HG03064 (cell line): ENCODE measurements around the gene TCF20.

Experiments used
- ATAC-seq: cut with Tn5 transposase; IDR thresholded peaks from one replicate; pipeline ENCODE4 v1.9.1; 2021; ENCODE audit warnings: low read depth; ENCODE audit not compliant: unreplicated experiment

TCF20 gene

DNA sequence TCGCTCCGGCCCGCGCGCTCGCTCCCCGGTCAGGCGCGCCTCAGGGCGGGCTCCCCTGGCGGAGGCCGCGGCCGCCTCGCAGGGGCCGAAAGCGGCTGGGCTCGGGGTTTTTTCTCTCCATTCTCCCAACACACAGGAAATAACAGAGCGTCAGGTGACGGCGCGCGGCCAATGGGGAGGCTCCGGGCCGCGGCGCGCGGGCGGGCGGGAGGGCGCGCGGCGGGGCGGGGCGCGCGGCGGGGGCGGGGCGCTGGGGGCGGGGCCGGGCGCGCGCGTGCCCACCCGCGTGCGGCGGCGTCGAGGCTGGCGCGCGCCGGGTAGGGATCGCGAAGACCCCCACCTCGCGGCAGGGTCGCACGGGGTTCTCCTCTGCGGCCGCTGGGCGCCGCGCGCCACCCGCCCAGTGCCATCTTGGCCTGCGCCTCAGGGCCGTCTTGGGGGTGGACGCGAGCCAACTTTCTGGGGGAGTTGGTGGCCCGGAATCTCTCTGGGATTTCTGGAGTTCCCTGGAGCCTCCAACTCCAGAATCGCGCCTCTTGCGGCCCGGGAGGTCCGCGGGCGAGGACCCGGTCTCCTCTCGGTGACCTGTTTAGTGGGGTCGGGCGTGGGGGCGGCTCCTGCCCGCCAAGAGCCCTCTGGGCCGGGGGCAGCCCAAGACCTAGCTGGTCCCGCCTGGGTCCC lies at the start of gene TCF20:
Gene TCF20 (minus strand): TSS at position 144 of the 681 bp plus-strand sequence. CDS start 55,348 bp downstream, outside the sequence.
- peak; percentile 51 for ATAC-seq

DNA sequence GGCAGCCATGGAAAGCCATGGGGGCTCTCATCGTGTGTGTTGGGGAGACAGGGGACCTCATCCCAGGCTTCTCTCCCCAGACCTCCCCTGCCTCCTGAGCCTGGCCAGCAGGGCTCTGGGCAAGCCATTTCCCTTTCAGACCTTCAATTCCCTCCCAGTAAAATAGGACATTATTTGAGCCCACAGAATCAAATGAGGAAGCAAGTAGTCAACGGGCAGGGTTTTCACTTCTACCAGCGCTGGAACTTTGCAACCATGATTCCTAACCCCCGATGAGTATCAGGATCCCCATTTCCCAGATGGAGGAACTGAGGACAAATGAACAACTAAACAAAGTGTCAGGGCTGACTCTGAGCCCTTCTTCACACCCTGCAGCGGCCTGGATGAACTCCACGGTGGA lies 48.9 kb upstream of the TCF20 start:
- ATAC-seq: no peak

GRCh38 chr22:42318967-42319366 lies 48.5 kb upstream of the TCF20 start:
- ATAC-seq: no peak

DNA sequence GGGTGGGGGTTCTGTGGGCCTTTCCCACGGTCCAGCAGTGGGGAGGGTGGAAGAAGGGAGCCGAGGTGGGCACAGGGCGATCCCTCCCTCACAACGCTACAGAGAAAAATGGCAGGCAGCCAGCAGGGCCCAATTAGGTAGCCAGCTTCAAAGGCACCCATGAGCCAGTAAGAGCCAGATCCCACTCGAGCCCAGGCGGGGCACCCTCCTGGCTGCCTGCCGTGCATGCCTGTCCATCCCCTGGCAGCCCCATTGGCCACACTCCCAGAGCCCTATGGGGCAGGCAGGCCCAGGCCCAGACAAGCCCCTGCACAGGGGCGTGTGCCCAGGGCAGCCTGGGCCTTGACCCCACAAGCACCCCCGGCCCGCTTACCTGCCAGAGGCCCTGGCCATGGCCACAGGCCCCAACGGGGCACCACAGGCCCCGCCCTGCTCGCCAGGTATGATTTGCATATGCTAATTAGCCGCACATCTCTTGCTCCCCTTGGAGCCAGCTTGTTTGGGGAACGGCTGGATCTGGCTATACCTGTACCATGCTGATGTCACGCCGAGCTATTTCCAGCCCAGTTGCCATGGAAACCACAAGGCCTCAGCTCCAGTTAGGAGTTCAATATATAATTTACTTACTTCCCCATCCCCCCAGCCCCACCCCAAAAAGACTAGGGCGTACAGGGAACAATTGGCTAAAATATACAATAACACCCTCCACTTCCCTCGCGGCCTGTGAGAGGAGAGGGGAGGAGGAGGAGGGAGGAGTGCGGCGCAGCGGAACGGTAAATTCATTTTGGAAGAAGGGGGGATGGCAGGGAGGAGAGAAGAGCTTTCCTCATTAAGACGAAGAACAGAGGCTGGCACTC lies 47.5 kb upstream of the TCF20 start:
- ATAC-seq: no peak

DNA sequence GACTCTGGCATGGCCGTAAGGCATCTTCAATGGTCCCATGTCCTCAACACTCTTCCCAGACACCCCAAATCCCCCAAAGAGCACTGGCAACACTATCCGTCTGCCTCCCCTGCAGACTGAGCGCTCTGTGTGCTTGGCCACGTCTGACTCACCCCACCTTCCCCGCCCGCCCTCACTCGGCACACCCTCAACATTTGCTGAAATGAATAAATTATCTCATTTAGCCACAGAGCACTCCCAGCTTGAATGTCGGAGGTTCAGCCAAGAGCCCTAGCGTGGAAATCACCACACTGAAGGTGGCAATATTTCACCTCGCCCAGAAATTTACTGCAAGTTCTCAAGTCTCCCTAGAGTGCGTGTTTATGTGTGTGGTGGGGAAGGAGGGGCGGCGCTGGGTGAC lies 46.6 kb upstream of the TCF20 start:
- ATAC-seq: no peak

DNA sequence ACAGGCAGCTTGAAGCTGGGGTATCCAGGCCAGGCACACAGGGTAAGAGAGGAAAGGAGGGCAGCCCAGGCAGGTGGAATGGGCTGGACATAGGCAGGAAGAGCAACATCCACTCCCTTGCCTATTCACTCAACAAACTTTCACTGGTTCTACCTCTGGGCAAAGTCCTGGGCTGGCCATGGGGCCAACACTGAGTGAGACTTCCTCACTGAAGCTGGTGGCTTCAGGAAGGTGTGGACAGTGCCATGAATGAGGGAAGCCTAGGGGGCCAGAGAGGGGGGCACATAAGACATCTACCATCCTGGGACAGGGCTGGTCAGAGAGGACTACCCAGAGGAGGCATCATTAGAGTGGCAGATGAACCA lies 44.9 kb upstream of the TCF20 start:
- ATAC-seq: no peak

GRCh38 chr22:42314709-42315391 lies 44.4 kb upstream of the TCF20 start:
- no peak for ATAC-seq

- no peak for ATAC-seq
These were observed 43.5 kb upstream of the TCF20 start for GRCh38 chr22:42313804-42314581.

DNA sequence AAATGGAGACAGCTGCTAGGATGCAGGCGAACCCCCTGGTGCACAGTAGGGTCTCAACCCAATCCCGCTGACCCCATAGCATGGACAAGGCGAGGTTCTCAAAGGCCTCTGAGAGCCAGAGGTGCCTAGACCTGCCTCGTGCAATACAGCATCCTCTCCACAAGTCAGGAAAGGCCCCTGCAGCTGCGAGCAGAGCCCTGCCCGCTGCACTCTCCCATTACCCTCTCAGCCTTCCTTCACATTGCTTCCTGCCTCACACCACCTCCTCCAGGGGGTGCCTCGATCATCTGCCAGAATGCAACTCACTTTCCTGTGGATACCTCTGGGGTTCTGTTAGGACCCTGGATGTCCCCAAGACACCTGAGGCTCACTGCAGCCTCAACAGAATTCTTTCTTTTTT lies 42.8 kb upstream of the TCF20 start:
- no peak for ATAC-seq

DNA sequence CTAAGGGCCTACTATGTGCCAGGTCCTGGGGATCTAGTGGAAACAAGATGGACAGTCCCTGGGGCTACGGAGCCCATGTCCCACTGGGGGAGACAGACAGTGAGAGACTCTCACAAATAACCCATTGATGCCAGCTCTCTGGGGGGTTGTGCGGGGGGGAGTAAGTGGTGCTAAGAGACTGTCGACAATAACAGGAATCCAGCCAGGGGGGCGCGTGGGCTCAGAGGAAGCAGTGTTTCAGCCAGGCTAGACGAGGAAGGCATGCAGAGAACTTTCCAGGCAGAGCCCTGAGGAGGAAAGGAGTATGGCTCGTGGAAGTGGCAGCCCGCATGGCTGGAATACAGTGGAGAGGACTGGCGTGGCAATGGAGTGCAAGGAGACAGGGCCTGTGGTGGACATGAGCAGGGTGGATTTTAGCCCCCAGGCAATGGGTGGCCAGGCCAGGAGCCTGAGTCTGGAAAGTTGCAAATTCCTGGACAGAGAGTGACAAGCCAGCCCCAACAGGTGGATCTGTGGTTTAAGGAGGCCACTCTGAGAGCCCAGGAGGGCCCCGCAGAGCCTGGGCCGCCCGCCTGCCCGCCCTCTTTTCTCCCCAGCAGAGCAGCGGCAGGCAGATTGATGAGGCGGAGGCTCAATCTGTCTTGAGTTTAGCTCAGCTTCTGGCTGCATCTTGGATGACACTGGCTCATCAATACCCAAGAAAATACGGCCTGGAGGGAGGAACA lies 40.0 kb upstream of the TCF20 start:
- ATAC-seq: no peak

DNA sequence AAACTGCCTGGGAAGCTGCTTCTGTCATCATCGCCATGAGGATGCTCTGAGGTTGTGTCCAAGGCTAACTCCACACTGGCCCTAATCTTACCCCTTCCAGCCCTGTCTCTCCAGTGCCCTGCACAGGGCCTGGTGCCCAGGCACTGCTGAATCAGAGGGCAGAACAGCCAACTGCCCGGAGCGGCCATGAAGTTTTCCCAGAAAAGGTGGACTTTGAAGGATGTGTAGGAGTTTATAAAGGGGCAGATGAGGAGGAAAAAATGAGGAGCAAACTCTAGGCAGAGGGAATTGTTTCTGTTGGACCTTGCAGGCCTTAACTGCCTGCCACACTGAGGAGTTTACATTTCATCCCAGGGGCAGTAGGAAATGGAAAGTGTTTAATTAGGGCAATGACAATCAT lies 39.4 kb upstream of the TCF20 start:
- ATAC-seq: no peak

- ATAC-seq: no peak
These were observed 38.5 kb upstream of the TCF20 start for GRCh38 chr22:42308892-42309468.

DNA sequence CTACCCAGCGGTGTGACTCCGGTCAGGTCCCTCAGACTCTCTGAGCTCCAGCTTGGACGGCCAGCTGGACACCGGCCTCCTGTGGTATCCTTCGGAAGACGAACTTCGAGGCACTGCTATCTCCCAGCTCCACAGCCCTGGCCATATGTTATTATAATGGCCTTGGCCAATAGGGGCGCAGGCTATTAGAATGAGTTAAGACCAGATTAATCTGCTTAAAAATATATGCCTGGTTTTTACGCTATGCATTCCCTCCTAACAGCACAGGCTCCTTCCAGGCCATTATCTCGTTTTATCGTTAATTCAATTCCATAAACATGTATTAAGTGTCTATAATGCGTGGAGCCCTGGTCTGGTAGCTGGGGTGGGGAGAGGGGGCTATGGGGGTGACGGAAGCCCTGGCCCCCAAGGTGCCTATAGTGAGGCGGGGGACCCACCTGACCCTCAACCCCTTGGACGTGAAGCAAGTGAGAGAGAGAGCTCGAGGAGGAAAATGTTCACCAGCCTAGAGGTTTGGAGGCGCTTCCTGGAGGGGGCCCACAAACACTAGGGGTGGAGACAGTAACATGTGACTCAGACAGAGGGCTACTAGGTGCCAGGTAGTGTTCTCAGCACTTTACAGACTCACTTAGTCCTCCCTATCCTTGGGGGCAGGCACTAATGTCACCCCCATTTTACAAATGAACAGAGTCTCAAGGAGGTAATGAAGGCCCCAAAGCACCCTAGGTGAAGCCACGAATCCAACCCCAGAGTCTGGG lies 37.5 kb upstream of the TCF20 start:
- ATAC-seq: no peak

GRCh38 chr22:42306010-42306409 lies 35.6 kb upstream of the TCF20 start:
- ATAC-seq: no peak

DNA sequence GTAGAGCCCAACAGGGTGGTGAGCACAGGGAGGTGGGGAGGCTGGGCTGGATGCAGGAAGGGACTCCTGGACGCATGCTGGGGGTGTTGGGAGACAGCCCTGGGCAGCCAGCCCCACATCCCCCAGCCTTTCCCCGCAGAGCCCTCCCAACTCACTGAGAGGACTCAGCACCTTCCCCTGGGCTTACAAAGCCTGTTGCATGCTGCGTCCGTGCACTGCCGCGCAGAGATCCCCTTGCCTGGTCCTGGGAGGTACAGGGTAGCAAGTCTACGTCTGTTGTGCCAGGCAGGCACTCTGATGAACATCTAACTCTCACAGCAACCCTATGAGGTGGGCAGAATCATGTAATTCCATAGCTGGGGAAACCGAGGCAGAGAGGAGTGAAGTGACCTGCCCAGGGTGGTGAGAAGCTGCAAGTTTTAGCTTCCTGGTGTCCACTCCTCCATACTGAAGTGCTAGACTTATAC lies 33.9 kb upstream of the TCF20 start:
- no peak for ATAC-seq

GRCh38 chr22:42303396-42304323 lies 33.2 kb upstream of the TCF20 start:
- no peak for ATAC-seq

DNA sequence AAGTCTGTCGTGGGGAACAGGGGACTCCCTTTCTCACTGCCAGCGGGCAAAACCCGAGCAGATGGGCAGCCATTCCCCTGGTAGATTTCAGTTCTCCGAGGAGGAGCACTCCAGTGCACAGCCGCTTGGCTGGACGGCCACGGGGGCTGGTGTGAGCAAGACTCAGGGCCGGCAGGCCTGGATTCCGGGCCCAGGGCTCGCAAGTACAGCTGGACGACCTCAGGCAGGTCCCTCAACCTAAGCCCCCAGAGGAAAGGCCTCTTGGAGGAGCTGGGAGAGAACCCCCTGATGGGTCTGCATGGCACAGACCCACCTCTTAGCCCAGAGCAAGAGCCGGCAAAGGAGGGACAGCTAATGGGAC lies 31.3 kb upstream of the TCF20 start:
- no peak for ATAC-seq
